Duodenal mucosa (tissue), 2 donors: Measurements from ENCODE around the gene AAK1.

Source experiments
- H3K27ac ChIP-seq: one replicate; pipeline ENCODE4 v1.7.0; 2013; ENCODE audit warnings: low read depth, low read length
- H3K27me3 ChIP-seq, 2 donors: one replicate each; pipeline ENCODE4 v1.7.0; 2013; ENCODE audit warnings: low read length in 2 of 2, control low read depth in 1 of 2; ENCODE audit not compliant: insufficient read depth in 2 of 2, control insufficient read depth in 1 of 2
- H3K36me3 ChIP-seq, 2 donors: one replicate each; pipeline ENCODE4 v1.7.0; 2013; ENCODE audit warnings: low read length in 2 of 2, control low read depth in 1 of 2; ENCODE audit not compliant: insufficient read depth in 2 of 2, control insufficient read depth in 1 of 2
- H3K4me1 ChIP-seq, 2 donors: one replicate each; pipeline ENCODE4 v1.7.0; 2013; ENCODE audit warnings: low read length in 2 of 2, control low read depth in 1 of 2; ENCODE audit not compliant: insufficient read depth in 2 of 2, control insufficient read depth in 1 of 2
- H3K4me3 ChIP-seq, 2 donors: one replicate each; pipeline ENCODE4 v1.7.0; 2013; ENCODE audit warnings: low read length in 2 of 2, low read depth in 1 of 2
- H3K9ac ChIP-seq, 2 donors: one replicate each; pipeline ENCODE4 v1.7.0; 2013; ENCODE audit warnings: low read length in 2 of 2, low read depth in 1 of 2
- H3K9me3 ChIP-seq, 2 donors: one replicate each; pipeline ENCODE4 v1.7.0; 2013; ENCODE audit warnings: low read length in 2 of 2, control low read depth in 1 of 2; ENCODE audit not compliant: control insufficient read depth in 1 of 2

AAK1 gene

DNA sequence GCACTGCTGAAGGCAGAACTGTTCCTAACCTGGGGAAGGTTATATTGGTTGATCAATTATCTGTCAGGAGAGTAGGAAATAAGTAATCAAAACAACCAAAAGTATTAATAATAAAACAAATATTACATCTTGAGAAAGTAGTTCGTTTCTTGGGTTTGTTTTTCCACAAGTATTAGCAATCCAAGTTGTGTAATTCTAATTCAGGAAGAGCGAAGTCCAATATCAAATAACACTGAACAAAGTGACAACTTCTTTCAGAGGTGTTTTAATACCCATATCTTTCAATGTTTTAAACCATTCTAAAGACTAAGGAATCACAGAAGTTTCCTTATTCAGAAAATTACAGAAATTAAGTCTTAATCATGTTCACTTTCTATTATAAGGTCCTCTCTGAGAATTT is 171.7 kb downstream of the AAK1 start:
- Histone ChIP-seq H3K27ac (no peak overlapping the region), H3K4me3 (no peak overlapping the region), H3K36me3 (no peaks in the 10 kb centered on the region), H3K9ac (no peak overlapping the region), H3K4me1 (peaks cover 3 to 17% of the 10 kb centered on the region in 2 donors), H3K27me3 (no peaks in the 10 kb centered on the region), H3K9me3 (no peaks in the 10 kb centered on the region)

DNA sequence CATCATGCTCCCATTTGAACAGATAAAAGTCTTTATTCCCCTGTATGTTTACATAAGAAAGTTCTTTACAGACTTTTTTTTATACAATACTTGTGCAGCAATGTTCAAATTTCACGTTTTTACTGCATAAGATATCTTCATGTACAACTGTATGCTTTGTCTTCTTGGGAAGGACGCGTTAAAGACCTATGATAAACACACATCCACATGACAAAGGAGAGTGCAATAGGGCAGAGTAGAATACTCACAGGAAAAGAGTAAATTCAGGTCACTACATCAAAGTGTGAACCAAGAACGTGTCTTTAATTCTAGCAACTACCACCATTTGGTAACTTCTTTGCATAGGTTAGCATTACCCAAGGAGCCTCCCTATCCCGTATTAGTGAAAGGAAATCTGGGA is 172.6 kb downstream of the AAK1 start:
- Histone ChIP-seq H3K4me1 (peaks cover 3 to 11% of the 10 kb centered on the region in 2 donors), H3K9ac (no peak overlapping the region)

GRCh38 chr2:69469784-69470183 is 173.8 kb downstream of the AAK1 start:
- H3K4me3 ChIP-seq, result no peak overlapping the region
- H3K27ac ChIP-seq, result no peak overlapping the region
- H3K36me3 ChIP-seq, result peaks cover 0 to 13% of the 10 kb centered on the region in 2 donors
- H3K9ac ChIP-seq, result no peak overlapping the region
- H3K4me1 ChIP-seq, result peaks cover 3 to 9% of the 10 kb centered on the region in 2 donors
- H3K27me3 ChIP-seq, result no peaks in the 10 kb centered on the region
- no peaks in the 10 kb centered on the region for H3K9me3 ChIP-seq

More for the DNA sequence above, 172.6 kb downstream of the AAK1 start:
- no peak overlapping the region for H3K4me3 ChIP-seq
- H3K27ac ChIP-seq, result no peak overlapping the region
- peaks cover 0 to 5% of the 10 kb centered on the region in 2 donors for H3K36me3 ChIP-seq
- H3K9me3 ChIP-seq, result no peaks in the 10 kb centered on the region
- H3K27me3 ChIP-seq, result no peaks in the 10 kb centered on the region

- Histone ChIP-seq H3K27ac (no peak overlapping the region), H3K9me3 (no peaks in the 10 kb centered on the region), H3K4me1 (peaks cover 3 to 9% of the 10 kb centered on the region in 2 donors), H3K4me3 (no peak overlapping the region), H3K9ac (no peak overlapping the region), H3K36me3 (peaks cover 0 to 17% of the 10 kb centered on the region in 2 donors), H3K27me3 (no peaks in the 10 kb centered on the region)
Measured at GRCh38 chr2:69469375-69469774, 174.2 kb downstream of the AAK1 start.

- no peaks in the 10 kb centered on the region for H3K27me3 ChIP-seq
- no peak overlapping the region for H3K4me3 ChIP-seq
- H3K27ac ChIP-seq, result no peak overlapping the region
- H3K9me3 ChIP-seq, result no peaks in the 10 kb centered on the region
- no peak overlapping the region for H3K9ac ChIP-seq
- peaks cover 0 to 9% of the 10 kb centered on the region in 2 donors for H3K4me1 ChIP-seq
- H3K36me3 ChIP-seq, result peaks cover 0 to 18% of the 10 kb centered on the region in 2 donors
Measured at GRCh38 chr2:69466728-69467127, 176.8 kb downstream of the AAK1 start.

GRCh38 chr2:69465513-69466456 is 177.8 kb downstream of the AAK1 start:
- Histone ChIP-seq H3K4me3 (no peak overlapping the region), H3K27me3 (no peaks in the 10 kb centered on the region), H3K27ac (no peak overlapping the region), H3K9ac (no peak overlapping the region), H3K4me1 (no peaks in the 10 kb centered on the region), H3K9me3 (no peaks in the 10 kb centered on the region), H3K36me3 (peaks cover 0 to 18% of the 10 kb centered on the region in 2 donors)

DNA sequence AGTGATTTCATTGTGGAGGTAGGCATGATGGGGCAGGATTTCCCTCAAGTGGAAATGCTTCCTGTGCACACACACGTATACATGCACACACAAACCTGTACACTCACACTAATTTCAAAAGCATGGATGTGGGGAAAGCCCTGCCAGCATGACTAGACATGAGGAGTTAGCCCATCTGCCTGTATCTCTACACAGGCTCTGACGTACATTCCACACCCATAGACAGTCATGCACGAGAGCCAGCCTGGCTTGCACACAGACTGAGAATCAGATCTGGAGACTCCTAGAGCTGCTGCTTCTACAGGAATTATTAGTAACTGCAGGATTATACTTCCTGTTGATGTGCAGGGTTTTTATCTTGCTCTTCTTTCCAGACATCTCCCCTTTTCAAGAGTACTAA is 179.0 kb downstream of the AAK1 start:
- no peak overlapping the region for H3K27ac ChIP-seq

DNA sequence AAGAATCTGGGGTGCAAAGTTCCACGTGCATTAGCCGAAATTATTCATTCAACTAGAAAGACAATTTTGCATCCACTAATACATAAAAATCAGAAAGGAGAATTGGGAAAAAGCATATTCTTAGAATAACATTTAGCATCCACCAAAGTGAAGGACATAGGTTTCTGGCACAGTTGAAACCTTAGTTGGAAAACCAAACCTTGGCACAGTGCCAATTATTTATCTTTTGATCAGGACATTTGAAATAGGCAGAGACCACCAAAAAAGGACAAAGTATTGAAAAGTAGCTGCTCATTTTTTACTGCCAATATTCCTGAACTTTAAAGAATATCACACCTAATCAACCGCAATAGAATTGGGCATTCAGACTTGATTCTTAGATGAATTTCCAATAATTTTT is 180.8 kb downstream of the AAK1 start:
- no peaks in the 10 kb centered on the region for H3K27me3 ChIP-seq
- no peak overlapping the region for H3K9ac ChIP-seq
- H3K4me3 ChIP-seq, result no peak overlapping the region
- peaks cover 0 to 18% of the 10 kb centered on the region in 2 donors for H3K36me3 ChIP-seq
- H3K27ac ChIP-seq, result no peak overlapping the region
- H3K4me1 ChIP-seq, result no peaks in the 10 kb centered on the region
- no peaks in the 10 kb centered on the region for H3K9me3 ChIP-seq

More for the DNA sequence above, 179.0 kb downstream of the AAK1 start:
- Histone ChIP-seq H3K4me3 (no peak overlapping the region), H3K36me3 (peaks cover 0 to 18% of the 10 kb centered on the region in 2 donors), H3K27me3 (no peaks in the 10 kb centered on the region), H3K9ac (no peak overlapping the region), H3K4me1 (no peaks in the 10 kb centered on the region), H3K9me3 (no peaks in the 10 kb centered on the region)

DNA sequence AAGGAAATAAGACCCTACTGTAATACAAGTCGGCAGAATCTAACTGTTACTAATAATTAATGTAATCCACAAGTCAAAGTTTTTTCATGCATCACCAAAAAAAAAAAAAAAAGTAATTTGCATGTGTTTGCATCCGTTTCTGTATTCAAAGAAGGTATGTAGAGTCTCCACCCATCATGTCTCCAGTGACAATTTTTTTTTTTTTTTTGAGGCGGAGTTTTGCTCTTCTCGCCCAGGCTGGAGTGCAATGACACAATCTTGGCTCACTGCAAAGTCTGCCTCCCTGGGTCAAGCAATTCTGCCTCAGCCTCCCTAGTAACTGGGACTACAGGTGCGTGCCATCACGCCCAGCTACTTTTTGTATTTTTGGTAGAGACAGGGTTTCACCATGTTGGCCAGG is 182.1 kb downstream of the AAK1 start:
- no peaks in the 10 kb centered on the region for H3K9me3 ChIP-seq
- H3K4me3 ChIP-seq, result no peak overlapping the region
- peaks cover 0 to 18% of the 10 kb centered on the region in 2 donors for H3K36me3 ChIP-seq
- H3K27me3 ChIP-seq, result no peaks in the 10 kb centered on the region
- H3K9ac ChIP-seq, result no peak overlapping the region
- H3K27ac ChIP-seq, result no peak overlapping the region
- no peaks in the 10 kb centered on the region for H3K4me1 ChIP-seq

- no peak overlapping the region for H3K27ac ChIP-seq
- H3K9ac ChIP-seq, result no peak overlapping the region
- no peaks in the 10 kb centered on the region for H3K4me1 ChIP-seq
- H3K36me3 ChIP-seq, result peaks cover 0 to 6% of the 10 kb centered on the region in 2 donors
- H3K27me3 ChIP-seq, result no peaks in the 10 kb centered on the region
- H3K9me3 ChIP-seq, result no peaks in the 10 kb centered on the region
- no peak overlapping the region for H3K4me3 ChIP-seq
Measured at GRCh38 chr2:69459936-69460335, 183.6 kb downstream of the AAK1 start.
